Activated CD4-positive, alpha-beta T cell treated with anti-CD3 and anti-CD28 coated beads, Interleukin-2, Interleukin-6, amounts not matched to agents 100 ng/mL and 50 ng/mL, durations not matched to agents 16 hours and 8 hours (primary cell): ENCODE data around the gene LHPP.

Experiments used
- DNase-seq: peaks from one replicate; pipeline ENCODE4 v3.0.0-alpha.2; 2020

LHPP gene

GRCh38 chr10:124630551-124630950 lies 168.9 kb downstream of the LHPP start:
- no peak for DNase-seq

GRCh38 chr10:124632064-124632531 lies 170.5 kb downstream of the LHPP start:
- peak; percentile 44 for DNase-seq

GRCh38 chr10:124632566-124632965 lies 170.9 kb downstream of the LHPP start:
- DNase-seq: no peak

GRCh38 chr10:124636271-124636995 lies 174.8 kb downstream of the LHPP start:
- no peak for DNase-seq

GRCh38 chr10:124637091-124637700 lies 175.6 kb downstream of the LHPP start:
- DNase-seq: no peak

- DNase-seq: no peak
Observed at GRCh38 chr10:124637746-124638145, 176.1 kb downstream of the LHPP start.

GRCh38 chr10:124639206-124639605 lies 177.6 kb downstream of the LHPP start:
- no peak for DNase-seq

GRCh38 chr10:124639646-124640045 lies 178.0 kb downstream of the LHPP start:
- DNase-seq: no peak

GRCh38 chr10:124640056-124640455 lies 178.4 kb downstream of the LHPP start:
- DNase-seq: no peak

- DNase-seq: no peak
Observed at GRCh38 chr10:124640538-124641231, 179.1 kb downstream of the LHPP start.

- peak; percentile 38 for DNase-seq
Observed at GRCh38 chr10:124641282-124642087, 179.9 kb downstream of the LHPP start.

GRCh38 chr10:124642088-124642710 lies 180.6 kb downstream of the LHPP start:
- no peak for DNase-seq

GRCh38 chr10:124643330-124644009 lies 181.8 kb downstream of the LHPP start:
- no peak for DNase-seq

- DNase-seq: no peak
Observed at GRCh38 chr10:124644236-124644635, 182.6 kb downstream of the LHPP start.

- no peak for DNase-seq
Observed at GRCh38 chr10:124644771-124645415, 183.3 kb downstream of the LHPP start.

GRCh38 chr10:124645467-124646095 lies 184.0 kb downstream of the LHPP start:
- no peak for DNase-seq

GRCh38 chr10:124646483-124647352 lies 185.1 kb downstream of the LHPP start:
- no peak for DNase-seq

- peak; percentile 85 for DNase-seq
Observed at GRCh38 chr10:124647421-124648130, 186.0 kb downstream of the LHPP start.

- no peak for DNase-seq
Observed at GRCh38 chr10:124648131-124648475, 186.5 kb downstream of the LHPP start.
